A549 (cell line): ENCODE results near the gene DSG2. TPM values are rescaled to one million over a fixed set of nuclear protein-coding genes. Genes with fewer than 3 reads are reported as not detected.
"Not testable (repeated sequence)": the region's sequence is repeated elsewhere in the genome, so short reads cannot be mapped to it uniquely, and the experiment has no call there.

Experiments
- ATAC-seq, 2 experiments: fragments of 200-7000 bp in 1 of 2; fragments of >200 bp in 1 of 2; cut with Nextera tagmentation in 1 of 2; cut with Tn5 transposase in 1 of 2; 3 replicates each; pipeline versions ENCODE4 v1.8.0 to v1.9.1; 2018 to 2020; ENCODE audit warnings: mild to moderate bottlenecking in 1 of 2, moderate library complexity in 1 of 2
- CTCF ChIA-PET: fragments of 300-600 bp; sonication (Branson Sonifier 250); formaldehyde crosslinking; extraction: SDS; loops from one replicate; lab custom pipeline; 2021; ENCODE audit warnings: antibody characterized with exemption, inconsistent platforms; lab: Yijun Ruan, JAX
- POLR2A ChIA-PET: fragments of 350-600 bp; formaldehyde crosslinking; extraction: SDS; loops from one replicate; lab custom pipeline; 2021; ENCODE audit warnings: antibody characterized with exemption, inconsistent platforms; lab: Yijun Ruan, JAX
- DNase-seq, 2 experiments: peaks; one replicate each; pipeline versions ENCODE4 v3.0.0 to v3.0.0-alpha.2; 2011 to 2016; ENCODE audit warnings: low read depth in 1 of 2, low spot score in 1 of 2
- FAIRE-seq: peaks from 2 replicates; lab custom pipeline; 2011; peaks lifted over from hg19 to GRCh38; lab: Jason Lieb, UNC
- H3K27ac ChIP-seq, 2 experiments: fragments of >200 bp; sonication (Bioruptor Twin); formaldehyde crosslinking; 3 replicates each; pipeline ENCODE4 v1.5.1; 2016 to 2017
- H3K4me1 ChIP-seq: fragments of >200 bp; sonication (Bioruptor Twin); formaldehyde crosslinking; 3 replicates; pipeline ENCODE4 v1.6.1; 2016
- H3K4me2 ChIP-seq: fragments of >200 bp; sonication (Bioruptor Twin); formaldehyde crosslinking; 3 replicates; pipeline ENCODE4 v1.6.1; 2016
- H3K4me3 ChIP-seq: fragments of >200 bp; sonication (Bioruptor Twin); formaldehyde crosslinking; 3 replicates; pipeline ENCODE4 v1.5.1; 2016
- H3K9me3 ChIP-seq: fragments of >200 bp; sonication (Bioruptor Twin); formaldehyde crosslinking; 3 replicates; pipeline ENCODE4 v1.6.1; 2016
- CBX8 ChIP-seq: fragments of 200-600 bp; sonication (generic); IDR thresholded peaks from 2 replicates; pipeline ENCODE4 v1.6.1; 2016
- FOXS1 ChIP-seq: fragments of 250-450 bp; sonication (Bioruptor Pico); IDR thresholded peaks from 2 replicates; pipeline ENCODE4 v1.5.0; 2020; ENCODE audit warnings: mild to moderate bottlenecking, moderate library complexity
- HEYL ChIP-seq: fragments of 250-450 bp; sonication (Bioruptor Pico); IDR thresholded peaks from 2 replicates; pipeline ENCODE4 v1.8.0; 2021; ENCODE audit warnings: mild to moderate bottlenecking, moderate library complexity
- HOXA7 ChIP-seq: fragments of 250-450 bp; sonication (Bioruptor Pico); IDR thresholded peaks from 2 replicates; pipeline ENCODE4 v1.5.0; 2020; ENCODE audit warnings: mild to moderate bottlenecking, moderate library complexity
- HOXB5 ChIP-seq: fragments of 250-450 bp; sonication (Bioruptor Pico); IDR thresholded peaks from 2 replicates; pipeline ENCODE4 v1.5.0; 2020; ENCODE audit warnings: mild to moderate bottlenecking, moderate library complexity
- JUN ChIP-seq, 2 experiments: fragments of >200 bp; sonication (Bioruptor Twin); formaldehyde crosslinking; IDR thresholded peaks; 2 replicates in 1 of 2; 3 replicates in 1 of 2; pipeline ENCODE4 v1.6.1; 2016 to 2017
- JUNB ChIP-seq: fragments of >200 bp; sonication (Bioruptor Twin); formaldehyde crosslinking; IDR thresholded peaks from 2 replicates; pipeline ENCODE4 v1.6.1; 2016
- KDM1A ChIP-seq: fragments of 200-600 bp; sonication (generic); IDR thresholded peaks from 2 replicates; pipeline ENCODE4 v1.6.1; 2016; ENCODE audit warnings: low read depth, mild to moderate bottlenecking
- POLR2A ChIP-seq: IDR thresholded peaks from 2 replicates; pipeline ENCODE4 v1.6.1; 2012; ENCODE audit warnings: mild to moderate bottlenecking, low read length
- POLR2AphosphoS2 ChIP-seq: conservative IDR thresholded peaks from 2 replicates; pipeline ENCODE4 v1.6.1; 2012; ENCODE audit warnings: low read length, improper control_type of control experiment, inconsistent platforms
- RAD21 ChIP-seq, 2 experiments: fragments of >200 bp in 1 of 2; sonication (Bioruptor Twin) in 1 of 2; formaldehyde crosslinking in 1 of 2; IDR thresholded peaks in 1 of 2; conservative IDR thresholded peaks in 1 of 2; 2 replicates in 1 of 2; 3 replicates in 1 of 2; pipeline ENCODE4 v1.6.1; 2012 to 2018; ENCODE audit warnings: inconsistent platforms in 1 of 2
- RARB ChIP-seq: fragments of 250-450 bp; sonication (Bioruptor Pico); IDR thresholded peaks from 2 replicates; pipeline ENCODE4 v1.8.0; 2021; ENCODE audit warnings: mild to moderate bottlenecking, moderate library complexity
- RCOR1 ChIP-seq: fragments of 150-350 bp; IDR thresholded peaks from 2 replicates; pipeline ENCODE4 v1.6.1; 2014; ENCODE audit warnings: antibody characterized with exemption, low read length, low read depth
- RFX5 ChIP-seq: fragments of 450-650 bp; IDR thresholded peaks from 2 replicates; pipeline ENCODE4 v1.7.1; 2014; ENCODE audit warnings: antibody characterized with exemption, mild to moderate bottlenecking, moderate library complexity
- SREBF2 ChIP-seq: fragments of 450-650 bp; IDR thresholded peaks from 2 replicates; pipeline ENCODE4 v1.6.1; 2014; ENCODE audit warnings: mild to moderate bottlenecking, moderate library complexity
- TFCP2L1 ChIP-seq: fragments of 250-450 bp; sonication (Bioruptor Pico); IDR thresholded peaks from 2 replicates; pipeline ENCODE4 v1.5.0; 2021; ENCODE audit warnings: mild to moderate bottlenecking
- TP53 ChIP-seq: fragments of 250-450 bp; sonication (Bioruptor Pico); IDR thresholded peaks from 2 replicates; pipeline ENCODE4 v1.5.0; 2021; ENCODE audit warnings: mild to moderate bottlenecking, moderate library complexity
- ZFP36 ChIP-seq: fragments of 450-650 bp; IDR thresholded peaks from 2 replicates; pipeline ENCODE4 v1.6.1; 2014; ENCODE audit warnings: borderline replicate concordance; ENCODE audit not compliant: partially characterized antibody
- whole genome bisulfite sequencing: methylation state at CpG from one replicate; pipeline ENCODE4 v1.1.6; 2017; ENCODE audit errors: missing lambda C conversion rate; 5-methylcytosine and 5-hydroxymethylcytosine counted together
- polyA plus RNA-seq, 4 experiments: library from polyadenylated mRNA; depleted of rRNA in 3 of 4; stranded (reverse); fragments of >200 nt; fragmentation: RNase III in 1 of 4; extraction: RNeasy Plus Mini Kit Qiagen cat#74134 plus additional on column Dnase treatment in 1 of 4; gene quantifications; 2 replicates in 3 of 4; 3 replicates in 1 of 4; pipeline ENCODE4 v1.2.3, GENCODE V29; 2011 to 2017
- TF ChIP-seq, protein P1 (sequence below): IDR thresholded peaks from 2 replicates; pipeline ENCODE4 v1.6.1; 2012
- TF ChIP-seq, protein P2 (sequence below): IDR thresholded peaks from 2 replicates; pipeline ENCODE4 v1.6.1; 2012
- TF ChIP-seq, protein P3 (sequence below): fragments of 250-450 bp; sonication (Bioruptor Pico); IDR thresholded peaks from 2 replicates; pipeline ENCODE4 v1.5.0; 2021; ENCODE audit warnings: mild to moderate bottlenecking, moderate library complexity, borderline replicate concordance
- TF ChIP-seq, protein P4 (sequence below): IDR thresholded peaks from 2 replicates; pipeline ENCODE4 v1.6.1; 2012; ENCODE audit warnings: low read depth, borderline replicate concordance
- TF ChIP-seq, protein P5 (sequence below): fragments of >200 bp; sonication (Bioruptor Twin); formaldehyde crosslinking; IDR thresholded peaks from 2 replicates; pipeline ENCODE4 v1.6.1; 2016

DSG2 gene
- polyA plus RNA-seq, 2 of the 4 experiments (the other 2 are of a cell fraction), result 40.0 to 91.7 TPM

DNA sequence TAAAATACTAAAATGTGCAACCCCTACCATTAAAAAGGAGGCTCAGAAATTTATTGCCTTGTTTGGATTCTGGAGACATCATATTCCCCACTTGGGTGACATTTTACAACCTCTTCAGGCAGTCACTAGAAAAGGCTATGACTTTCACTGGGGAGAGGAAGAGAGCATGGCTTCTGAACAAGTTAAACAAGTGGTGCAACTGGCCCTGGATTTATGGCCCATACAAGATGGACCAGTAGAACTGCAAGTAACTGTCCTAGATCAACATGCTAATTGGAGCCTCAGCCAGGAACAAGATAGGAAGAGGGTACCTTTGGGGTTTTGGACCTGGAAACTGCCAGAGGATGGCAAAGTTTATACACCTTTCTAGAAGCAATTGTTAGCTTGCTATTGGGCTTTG is 4.0 kb upstream of the DSG2 start:
- Histone ChIP-seq H3K4me2 (no peak overlapping the region), H3K4me1 (peaks cover 27% of the 10 kb centered on the region), H3K4me3 (no peak overlapping the region), H3K9me3 (no peaks in the 10 kb centered on the region), H3K27ac (no peak overlapping the region)
- TF ChIP-seq, protein P1, sequence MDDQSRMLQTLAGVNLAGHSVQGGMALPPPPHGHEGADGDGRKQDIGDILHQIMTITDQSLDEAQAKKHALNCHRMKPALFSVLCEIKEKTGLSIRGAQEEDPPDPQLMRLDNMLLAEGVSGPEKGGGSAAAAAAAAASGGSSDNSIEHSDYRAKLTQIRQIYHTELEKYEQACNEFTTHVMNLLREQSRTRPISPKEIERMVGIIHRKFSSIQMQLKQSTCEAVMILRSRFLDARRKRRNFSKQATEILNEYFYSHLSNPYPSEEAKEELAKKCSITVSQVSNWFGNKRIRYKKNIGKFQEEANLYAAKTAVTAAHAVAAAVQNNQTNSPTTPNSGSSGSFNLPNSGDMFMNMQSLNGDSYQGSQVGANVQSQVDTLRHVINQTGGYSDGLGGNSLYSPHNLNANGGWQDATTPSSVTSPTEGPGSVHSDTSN, result no peak
- TF ChIP-seq HEYL, result no peak
- no peak for TF ChIP-seq TP53 (CRISPR knock-in tag)
- no peak for TF ChIP-seq FOXS1 (CRISPR knock-in tag)
- no peak for ATAC-seq
- CTCF ChIA-PET, result no interaction called here
- POLR2A ChIA-PET, result no interaction called here
- FAIRE-seq, result no peak
- DNase-seq, result no peak

DNA sequence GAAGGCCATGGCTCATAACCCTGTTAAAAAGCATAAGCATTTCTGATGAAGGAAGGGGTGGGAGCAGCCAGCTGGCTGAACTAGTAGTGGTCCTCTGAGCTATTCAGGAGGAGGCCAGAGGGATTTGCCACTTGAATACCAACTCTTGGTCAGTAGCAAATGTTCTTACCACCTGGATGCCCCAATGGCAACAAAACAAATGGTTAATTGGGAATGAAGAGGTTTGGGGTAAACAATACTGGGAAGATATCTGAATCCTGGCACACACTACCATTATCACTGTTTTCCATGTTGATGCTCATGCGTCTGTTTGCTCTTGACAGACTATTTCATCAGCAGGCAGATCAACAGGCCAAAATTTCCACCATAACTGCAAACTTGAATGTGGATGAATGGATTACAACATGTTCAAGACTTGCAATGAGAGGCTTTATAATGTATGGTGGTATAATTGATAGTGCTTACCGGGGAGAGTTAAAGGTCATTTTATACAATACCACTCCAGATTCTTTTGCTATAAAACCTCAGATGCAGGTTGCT is 3.2 kb upstream of the DSG2 start:
- ATAC-seq, POLR2A ChIA-PET: not testable (repeated sequence)

DNA sequence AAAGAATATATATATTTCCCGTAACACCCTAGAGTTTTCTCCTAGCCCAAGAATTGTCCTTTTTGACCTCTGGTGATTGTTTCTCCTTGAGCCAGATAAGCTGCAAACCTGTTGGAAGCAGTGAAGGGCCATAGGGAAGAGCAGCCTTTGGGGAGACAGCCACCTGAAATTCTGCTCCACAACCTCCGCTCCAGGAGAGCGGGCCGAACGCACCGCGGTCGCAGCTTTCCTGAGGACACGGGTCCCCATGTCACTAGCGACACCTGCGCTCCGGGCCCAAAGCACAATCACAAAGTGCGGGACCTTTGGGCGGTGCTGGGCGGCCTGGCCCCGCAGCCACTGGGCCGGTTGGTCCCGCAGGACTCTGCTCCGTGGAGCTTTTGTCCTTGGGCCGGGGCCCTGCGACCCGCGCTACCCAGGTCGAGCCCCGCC is 557 bp upstream of the DSG2 start:
- CTCF ChIA-PET, result interaction anchor here (0.5 to 2.8 kb wide), 3 partner anchors 10 to 73 kb away, joined by 4 to 7 read pairs (median 4); no protein-coding TSS in a partner anchor
- WGBS, result 95% methylated on average over 12 of the region's 25 CpGs

More for the DNA sequence above, 3.2 kb upstream of the DSG2 start:
- H3K27ac ChIP-seq, H3K9me3 ChIP-seq, FAIRE-seq, H3K4me2 ChIP-seq, H3K4me3 ChIP-seq, DNase-seq: not testable (repeated sequence)
- CTCF ChIA-PET, result interaction anchor here (1.5 kb wide), 1 partner anchor 70 kb away, joined by 8 read pairs; no protein-coding TSS in a partner anchor
- 100% methylated on average over 2 of the region's 2 CpGs for WGBS
- peaks cover 23% of the 10 kb centered on the region for H3K4me1 ChIP-seq

DNA sequence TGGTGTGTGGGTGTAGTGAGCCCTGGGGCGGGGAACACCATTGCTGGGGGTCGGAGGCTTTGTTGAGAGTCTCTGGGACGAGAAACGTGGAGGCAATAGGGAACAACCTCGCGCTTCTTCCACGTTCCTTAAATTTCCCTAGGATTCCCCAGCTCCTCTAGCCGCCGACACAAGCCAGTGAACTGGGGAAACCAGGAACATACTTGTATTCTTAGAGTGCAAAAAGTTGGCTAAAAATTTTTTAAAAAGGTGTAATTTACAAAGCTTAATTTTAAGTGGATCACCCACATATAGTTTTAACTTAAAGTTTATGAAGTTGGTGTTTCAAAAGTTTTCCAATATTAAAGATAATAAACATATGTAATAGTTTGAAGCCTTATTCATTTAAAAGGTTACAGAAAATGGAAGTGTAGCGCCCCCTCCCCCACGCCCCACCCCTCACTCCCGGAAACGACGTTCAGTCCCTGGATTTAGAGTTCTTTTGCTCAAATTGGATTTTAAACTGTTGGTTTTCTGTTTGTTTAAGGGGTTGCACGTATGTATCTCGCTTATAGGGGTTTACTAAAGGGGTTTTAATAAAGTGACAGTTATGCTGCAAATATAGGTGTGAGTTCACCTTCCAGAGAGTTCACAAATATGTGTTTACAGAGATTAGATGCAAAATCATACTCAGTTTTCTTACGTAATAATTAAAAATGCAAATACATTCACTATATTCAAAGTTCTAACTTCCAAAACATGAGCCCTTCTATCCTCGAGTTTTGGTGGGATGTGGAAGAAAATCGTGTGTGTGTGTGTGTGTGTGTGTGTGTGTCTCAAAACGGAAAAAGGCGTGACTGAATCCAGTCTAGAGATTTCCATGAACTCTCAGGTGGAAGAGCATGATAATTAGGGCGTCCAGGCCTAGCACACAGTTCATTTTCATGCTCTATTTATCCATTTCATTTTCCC is 872 bp downstream of the DSG2 start:
- peaks cover 11% of the 10 kb centered on the region; the same call in 1 of the 3 replicates for H3K4me1 ChIP-seq
- H3K27ac ChIP-seq, result peak overlapping the region; percentile 87 to 98
- FAIRE-seq (no peak), ATAC-seq (peak in 1 of 2 experiments; percentile 41; a peak in 2 of 6 replicates), DNase-seq (no peak)
- H3K9me3 ChIP-seq, result no peaks in the 10 kb centered on the region
- TF ChIP-seq HOXA7, result no peak
- TF ChIP-seq SREBF2, result no peak
- TF ChIP-seq, protein P2, sequence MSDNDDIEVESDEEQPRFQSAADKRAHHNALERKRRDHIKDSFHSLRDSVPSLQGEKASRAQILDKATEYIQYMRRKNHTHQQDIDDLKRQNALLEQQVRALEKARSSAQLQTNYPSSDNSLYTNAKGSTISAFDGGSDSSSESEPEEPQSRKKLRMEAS, result peak; percentile 38; the same call in 1 of the 2 replicates
- TF ChIP-seq, protein P3, sequence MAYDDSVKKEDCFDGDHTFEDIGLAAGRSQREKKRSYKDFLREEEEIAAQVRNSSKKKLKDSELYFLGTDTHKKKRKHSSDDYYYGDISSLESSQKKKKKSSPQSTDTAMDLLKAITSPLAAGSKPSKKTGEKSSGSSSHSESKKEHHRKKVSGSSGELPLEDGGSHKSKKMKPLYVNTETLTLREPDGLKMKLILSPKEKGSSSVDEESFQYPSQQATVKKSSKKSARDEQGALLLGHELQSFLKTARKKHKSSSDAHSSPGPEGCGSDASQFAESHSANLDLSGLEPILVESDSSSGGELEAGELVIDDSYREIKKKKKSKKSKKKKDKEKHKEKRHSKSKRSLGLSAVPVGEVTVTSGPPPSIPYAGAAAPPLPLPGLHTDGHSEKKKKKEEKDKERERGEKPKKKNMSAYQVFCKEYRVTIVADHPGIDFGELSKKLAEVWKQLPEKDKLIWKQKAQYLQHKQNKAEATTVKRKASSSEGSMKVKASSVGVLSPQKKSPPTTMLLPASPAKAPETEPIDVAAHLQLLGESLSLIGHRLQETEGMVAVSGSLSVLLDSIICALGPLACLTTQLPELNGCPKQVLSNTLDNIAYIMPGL, result no peak
- TF ChIP-seq RARB (CRISPR knock-in tag), result no peak
- 2% methylated on average over 22 of the region's 22 CpGs for WGBS
- peak overlapping the region; percentile 99 for H3K4me2 ChIP-seq
- POLR2A ChIA-PET, result no interaction called here
- CTCF ChIA-PET, result interaction anchor here (2.2 to 2.8 kb wide), 2 partner anchors 11 to 14 kb away, joined by 5 to 7 read pairs; no protein-coding TSS in a partner anchor
- peak overlapping the region; percentile 96 for H3K4me3 ChIP-seq

More for the DNA sequence above, 557 bp upstream of the DSG2 start:
- no peak; a peak in 1 of 6 replicates for ATAC-seq
- no peak for FAIRE-seq
- POLR2A ChIA-PET, result no interaction called here
- no peak for DNase-seq
- H3K4me2 ChIP-seq, result peak overlapping the region; percentile 99
- peak overlapping the region; percentile 87 to 98 for H3K27ac ChIP-seq
- TF ChIP-seq RCOR1 (no peak), TFCP2L1 (CRISPR knock-in tag) (no peak), HOXB5 (CRISPR knock-in tag) (no peak), POLR2AphosphoS2 (no peak), JUNB (no peak), POLR2A (no peak), SREBF2 (no peak), CBX8 (no peak), HEYL (no peak), TP53 (CRISPR knock-in tag) (no peak), KDM1A (no peak), JUN (IDR thresholded peaks at IDR 0.05) (no peak), ZFP36 (no peak), FOXS1 (CRISPR knock-in tag) (no peak), RARB (CRISPR knock-in tag) (no peak), RAD21 (conservative IDR thresholded peaks at IDR 0.05 in 1 of 2, IDR thresholded peaks at IDR 0.05 in 1 of 2) (no peak), RFX5 (no peak)
- TF ChIP-seq, protein P4, sequence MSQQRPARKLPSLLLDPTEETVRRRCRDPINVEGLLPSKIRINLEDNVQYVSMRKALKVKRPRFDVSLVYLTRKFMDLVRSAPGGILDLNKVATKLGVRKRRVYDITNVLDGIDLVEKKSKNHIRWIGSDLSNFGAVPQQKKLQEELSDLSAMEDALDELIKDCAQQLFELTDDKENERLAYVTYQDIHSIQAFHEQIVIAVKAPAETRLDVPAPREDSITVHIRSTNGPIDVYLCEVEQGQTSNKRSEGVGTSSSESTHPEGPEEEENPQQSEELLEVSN, result no peak
- TF ChIP-seq, protein P5, sequence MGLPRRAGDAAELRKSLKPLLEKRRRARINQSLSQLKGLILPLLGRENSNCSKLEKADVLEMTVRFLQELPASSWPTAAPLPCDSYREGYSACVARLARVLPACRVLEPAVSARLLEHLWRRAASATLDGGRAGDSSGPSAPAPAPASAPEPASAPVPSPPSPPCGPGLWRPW, result no peak
- H3K4me1 ChIP-seq, result peaks cover 11% of the 10 kb centered on the region; the same call in 1 of the 3 replicates
- H3K4me3 ChIP-seq, result peak overlapping the region; percentile 96
- H3K9me3 ChIP-seq, result no peaks in the 10 kb centered on the region
